Measurements from ENCODE around the gene SLC2A10.

SLC2A10 gene

GRCh38 chr20:46704714-46705377 is 4.6 kb upstream of the SLC2A10 start:
- Mint-ChIP-seq H3K4me1 (peaks cover 5 to 8% of the 10 kb centered on the region in 2 donors), H3K27ac (no peak overlapping the region)

DNA sequence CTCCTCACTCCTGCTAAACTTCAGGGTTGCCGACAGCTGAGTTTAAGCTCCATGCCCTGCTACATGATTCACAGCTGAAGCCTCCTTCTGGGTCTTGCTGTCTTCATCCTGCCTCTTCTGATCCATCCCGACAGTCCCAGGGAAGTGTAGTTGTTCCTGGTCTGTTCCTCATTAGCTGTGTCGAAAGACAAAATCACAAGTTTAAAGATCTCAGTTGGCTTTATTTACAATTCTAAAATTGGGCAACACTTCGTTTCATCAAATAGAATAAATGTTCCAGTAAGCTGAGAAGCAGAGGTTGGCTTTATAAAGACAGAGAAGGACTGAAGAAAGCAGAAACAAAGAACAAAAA is 4.1 kb upstream of the SLC2A10 start:
- DNase-seq (no peak), ATAC-seq (replicated peaks) (no peak)
- Mint-ChIP-seq H3K27me3 (peaks cover 38 to 49% of the 10 kb centered on the region in 2 donors), H3K27ac (no peak overlapping the region), H3K36me3 (peaks cover 3 to 4% of the 10 kb centered on the region in 2 donors), H3K9me3 (peaks cover 3 to 7% of the 10 kb centered on the region in 2 donors), H3K4me3 (no peak overlapping the region), H3K4me1 (peaks cover 9 to 13% of the 10 kb centered on the region in 2 donors)

More at GRCh38 chr20:46704714-46705377, 4.6 kb upstream of the SLC2A10 start:
- ATAC-seq (replicated peaks) (no peak), DNase-seq (no peak)
- Mint-ChIP-seq H3K27me3 (peaks cover 37 to 49% of the 10 kb centered on the region in 2 donors), H3K9me3 (peaks cover 3 to 7% of the 10 kb centered on the region in 2 donors), H3K36me3 (peaks cover 3 to 4% of the 10 kb centered on the region in 2 donors), H3K4me3 (no peak overlapping the region)

GRCh38 chr20:46706242-46706641 is 3.2 kb upstream of the SLC2A10 start:
- Mint-ChIP-seq H3K36me3 (peaks cover 3 to 4% of the 10 kb centered on the region in 2 donors), H3K4me3 (no peak overlapping the region), H3K9me3 (peaks cover 3 to 7% of the 10 kb centered on the region in 2 donors), H3K4me1 (peaks cover 9 to 16% of the 10 kb centered on the region in 2 donors), H3K27ac (no peak overlapping the region), H3K27me3 (peaks cover 41 to 50% of the 10 kb centered on the region in 2 donors)
- ATAC-seq (replicated peaks) (no peak), DNase-seq (no peak)

DNA sequence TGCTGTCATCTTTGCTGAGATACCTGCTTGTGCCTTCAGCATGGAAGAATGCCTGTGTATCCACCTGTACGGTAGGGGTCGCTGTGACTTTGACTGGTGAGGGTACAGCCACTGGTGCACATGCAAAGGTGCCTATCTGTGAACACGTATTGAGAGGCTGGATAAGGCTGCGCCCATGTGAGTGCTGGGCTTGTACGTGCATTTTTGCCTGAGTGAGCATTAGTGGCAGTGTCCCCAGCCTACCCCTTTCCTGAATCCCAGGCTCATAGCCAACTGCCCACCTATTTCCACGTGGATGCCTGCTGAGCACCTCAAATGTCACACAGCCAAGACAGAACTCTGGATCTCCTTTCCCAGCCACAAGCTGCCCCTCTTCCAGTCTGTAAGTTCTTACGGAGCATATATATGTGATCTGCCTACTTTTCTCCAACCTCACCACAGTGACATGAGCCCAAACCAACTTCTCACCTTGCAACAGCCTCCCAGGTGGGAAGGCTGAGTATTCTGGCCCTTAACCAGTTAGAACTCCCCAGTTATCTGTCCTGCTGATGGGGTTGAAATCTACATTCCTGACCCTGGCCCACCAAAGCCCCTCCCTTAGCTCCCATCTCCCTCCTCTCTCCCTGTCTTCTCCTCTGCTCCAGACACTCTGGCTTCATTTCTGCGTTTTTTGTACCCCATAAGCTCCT is 1.1 kb upstream of the SLC2A10 start:
- DNase-seq (no peak), ATAC-seq (replicated peaks) (no peak)
- H3K4me3 Mint-ChIP-seq: no peak overlapping the region
- peaks cover 3 to 4% of the 10 kb centered on the region in 2 donors for H3K36me3 Mint-ChIP-seq
- peaks cover 3 to 7% of the 10 kb centered on the region in 2 donors for H3K9me3 Mint-ChIP-seq
- H3K27me3 Mint-ChIP-seq: peaks cover 48 to 60% of the 10 kb centered on the region in 2 donors
- peaks cover 9 to 16% of the 10 kb centered on the region in 2 donors for H3K4me1 Mint-ChIP-seq
- no peak overlapping the region for H3K27ac Mint-ChIP-seq

DNA sequence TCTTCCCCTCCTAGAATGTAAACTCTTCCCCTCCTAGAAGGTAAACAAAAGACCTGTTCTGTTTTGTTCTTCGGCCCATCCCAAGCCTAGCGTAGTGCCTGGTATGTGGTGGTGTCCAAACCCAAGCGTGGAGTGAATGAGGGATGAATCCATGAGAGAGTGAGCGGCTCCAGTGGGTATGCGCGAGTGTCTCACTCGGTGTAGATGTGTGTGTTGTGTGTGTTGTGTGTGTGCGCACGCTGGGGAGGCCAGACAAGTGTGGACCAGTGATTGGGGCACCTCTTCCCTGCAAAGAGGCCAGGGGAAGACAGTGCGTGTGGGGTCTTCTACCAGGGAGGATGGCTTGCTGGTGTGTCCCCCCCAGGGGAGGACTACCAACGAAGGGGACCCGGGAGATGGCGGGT is 392 bp upstream of the SLC2A10 start:
- peaks cover 52 to 63% of the 10 kb centered on the region in 2 donors for H3K27me3 Mint-ChIP-seq
- H3K9me3 Mint-ChIP-seq: peaks cover 3 to 7% of the 10 kb centered on the region in 2 donors
- no peak for ATAC-seq (replicated peaks)
- H3K27ac Mint-ChIP-seq: peak overlapping the region; percentile 21
- H3K36me3 Mint-ChIP-seq: peaks cover 3 to 4% of the 10 kb centered on the region in 2 donors
- peak overlapping the region; percentile 62 to 64 for H3K4me3 Mint-ChIP-seq
- peaks cover 9 to 16% of the 10 kb centered on the region in 2 donors for H3K4me1 Mint-ChIP-seq
- DNase-seq: no peak

DNA sequence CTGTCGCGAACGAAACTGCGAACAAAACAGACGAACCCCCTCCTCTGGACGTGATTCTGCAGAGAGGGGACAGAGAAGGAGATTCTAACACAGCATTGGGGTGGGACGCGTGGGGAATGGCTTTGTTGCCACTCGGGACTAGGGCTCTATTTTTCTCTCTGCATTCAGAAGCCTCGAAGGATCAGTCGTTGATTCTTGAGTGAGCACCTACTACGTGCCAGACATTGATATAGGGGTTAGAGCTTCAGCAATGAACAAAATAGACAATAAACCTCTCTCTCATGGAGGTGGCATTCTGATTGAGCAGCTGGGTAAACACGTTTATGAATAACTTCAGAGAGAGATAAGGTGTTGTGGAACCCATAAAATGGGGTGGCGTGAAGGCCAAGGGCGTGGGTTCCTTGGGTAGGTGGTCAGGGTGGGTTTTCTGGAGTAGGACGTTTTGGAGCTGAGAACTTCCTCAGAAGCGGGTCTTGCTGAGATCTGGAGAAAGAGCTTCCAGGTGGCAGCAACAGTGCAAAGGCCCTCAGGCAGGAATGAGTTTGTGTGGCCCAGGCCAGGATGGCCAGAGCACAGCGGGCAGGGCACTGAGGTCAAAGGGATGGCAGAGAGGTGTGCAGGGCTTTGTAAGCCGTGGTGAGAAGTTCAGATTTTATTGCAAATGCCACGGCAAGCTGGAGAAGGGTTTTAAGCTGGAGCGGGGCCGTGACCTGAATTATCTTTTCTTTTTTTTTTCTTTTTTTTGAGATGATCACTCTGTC is 884 bp downstream of the SLC2A10 start:
- peak overlapping the region; percentile 83 to 85 for H3K4me3 Mint-ChIP-seq
- no peak for DNase-seq
- peaks cover 3 to 7% of the 10 kb centered on the region in 2 donors for H3K9me3 Mint-ChIP-seq
- peaks cover 3 to 4% of the 10 kb centered on the region in 2 donors for H3K36me3 Mint-ChIP-seq
- no peak for ATAC-seq (replicated peaks)
- H3K27ac Mint-ChIP-seq: no peak overlapping the region
- peaks cover 9 to 16% of the 10 kb centered on the region in 2 donors for H3K4me1 Mint-ChIP-seq
- H3K27me3 Mint-ChIP-seq: peaks cover 56 to 65% of the 10 kb centered on the region in 2 donors

- Mint-ChIP-seq H3K4me1 (peaks cover 9 to 16% of the 10 kb centered on the region in 2 donors), H3K9me3 (no peaks in the 10 kb centered on the region), H3K27me3 (peaks cover 55 to 64% of the 10 kb centered on the region in 2 donors), H3K4me3 (no peak overlapping the region), H3K27ac (no peak overlapping the region), H3K36me3 (peaks cover 0 to 4% of the 10 kb centered on the region in 2 donors)
- DNase-seq (no peak), ATAC-seq (replicated peaks) (no peak)
Measured at GRCh38 chr20:46712056-46712636, 2.7 kb downstream of the SLC2A10 start.

- Mint-ChIP-seq H3K4me3 (no peak overlapping the region), H3K27ac (no peak overlapping the region), H3K27me3 (peaks cover 40 to 49% of the 10 kb centered on the region in 2 donors), H3K36me3 (peaks cover 0 to under 1% of the 10 kb centered on the region in 2 donors), H3K4me1 (peaks cover 6 to 12% of the 10 kb centered on the region in 2 donors), H3K9me3 (peaks cover 0 to under 1% of the 10 kb centered on the region in 2 donors)
- ATAC-seq (replicated peaks) (no peak), DNase-seq (no peak)
Measured at GRCh38 chr20:46713957-46714834, 4.7 kb downstream of the SLC2A10 start.

DNA sequence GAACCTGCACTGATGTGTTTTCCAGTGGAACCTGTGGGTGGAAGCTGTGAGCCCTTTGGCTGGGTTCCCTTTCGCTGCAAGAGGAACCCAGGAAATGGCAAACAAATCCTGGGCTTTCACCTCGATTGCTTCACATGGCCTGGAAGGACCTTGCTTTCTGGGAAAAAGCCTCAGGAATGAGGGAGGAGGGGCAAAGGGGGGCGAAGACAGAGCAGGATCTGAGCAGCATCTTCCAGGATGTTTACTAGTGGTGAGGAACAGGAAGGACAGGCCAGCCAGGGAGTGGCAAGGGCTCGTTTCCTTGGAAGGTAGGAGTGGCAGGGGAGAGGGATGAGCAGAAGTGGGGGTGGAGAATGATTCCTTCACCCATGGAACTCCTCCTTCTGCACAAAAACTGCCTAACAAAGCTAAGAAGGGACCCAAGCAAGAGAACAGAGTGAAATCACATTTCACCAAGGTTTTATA is 5.9 kb downstream of the SLC2A10 start:
- no peak for DNase-seq
- H3K27me3 Mint-ChIP-seq: peaks cover 38 to 39% of the 10 kb centered on the region in 2 donors

DNA sequence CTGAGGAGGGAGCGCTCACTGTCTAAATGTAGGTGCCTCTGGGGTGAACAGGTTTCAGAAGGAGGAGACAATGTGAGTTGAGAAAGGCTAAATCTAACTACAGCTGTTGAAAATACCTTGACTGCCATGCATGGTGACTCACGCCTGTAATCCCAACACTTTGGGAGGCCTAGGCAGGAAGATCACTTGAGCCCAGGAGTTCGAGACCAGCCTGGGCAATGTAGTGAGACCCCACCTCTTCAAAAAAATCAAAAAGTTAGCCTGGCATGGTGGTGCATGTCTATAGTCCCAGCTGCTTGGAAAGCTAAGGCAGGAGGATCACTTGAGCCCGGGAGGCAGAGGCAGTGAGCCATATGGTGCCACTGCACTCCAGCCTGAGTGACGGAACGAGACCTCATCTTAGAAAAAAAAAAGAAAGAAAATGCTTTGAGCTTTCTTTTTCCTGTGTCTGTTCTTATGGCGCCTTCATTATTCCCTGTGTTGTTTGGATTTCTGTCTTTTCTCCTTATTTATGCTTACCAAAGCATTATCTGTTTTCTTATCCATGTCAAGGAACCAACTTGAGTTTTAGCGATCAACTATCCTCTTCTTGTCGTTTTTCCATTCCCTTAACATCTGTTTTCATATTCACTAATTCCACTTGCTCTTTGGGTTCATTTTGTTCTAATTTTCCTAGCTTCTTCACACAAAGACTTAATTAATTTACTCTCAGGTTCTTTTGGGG is 8.5 kb downstream of the SLC2A10 start:
- Mint-ChIP-seq H3K4me1 (no peaks in the 10 kb centered on the region), H3K27ac (no peak overlapping the region), H3K4me3 (no peak overlapping the region), H3K9me3 (peaks cover 6 to 8% of the 10 kb centered on the region in 2 donors), H3K27me3 (peaks cover 26 to 27% of the 10 kb centered on the region in 2 donors), H3K36me3 (no peaks in the 10 kb centered on the region)
- ATAC-seq (replicated peaks) (no peak), DNase-seq (no peak)

More for the DNA sequence above, 5.9 kb downstream of the SLC2A10 start:
- no peaks in the 10 kb centered on the region for H3K36me3 Mint-ChIP-seq
- no peak overlapping the region for H3K27ac Mint-ChIP-seq
- no peak for ATAC-seq (replicated peaks)
- peaks cover 4 to 5% of the 10 kb centered on the region in 2 donors for H3K9me3 Mint-ChIP-seq
- H3K4me3 Mint-ChIP-seq: no peak overlapping the region
- H3K4me1 Mint-ChIP-seq: peaks cover under 1 to 3% of the 10 kb centered on the region in 2 donors

DNA sequence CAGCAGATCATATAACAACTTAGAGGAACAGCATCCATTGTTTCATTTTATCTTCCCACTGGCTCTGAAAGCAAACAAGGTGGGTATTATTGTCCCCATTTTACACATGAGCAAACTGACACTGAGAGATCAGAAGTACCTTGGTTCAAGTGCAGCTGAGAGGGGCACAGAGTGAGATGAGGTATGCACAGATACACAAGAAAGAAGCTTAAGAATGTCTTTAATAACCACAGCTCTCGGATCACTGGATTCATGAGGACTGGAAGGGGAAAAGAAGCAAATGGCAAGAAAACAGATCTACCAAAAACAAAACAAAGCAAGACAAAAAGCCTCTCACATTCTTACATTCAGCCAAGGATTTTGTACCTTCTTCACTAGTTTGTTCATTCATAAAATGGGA is 10.6 kb downstream of the SLC2A10 start:
- no peak for ATAC-seq (replicated peaks)
- no peaks in the 10 kb centered on the region for H3K36me3 Mint-ChIP-seq
- no peak for DNase-seq
- H3K27ac Mint-ChIP-seq: no peak overlapping the region
- H3K4me3 Mint-ChIP-seq: no peak overlapping the region
- peaks cover 6 to 8% of the 10 kb centered on the region in 2 donors for H3K9me3 Mint-ChIP-seq
- no peaks in the 10 kb centered on the region for H3K4me1 Mint-ChIP-seq
- H3K27me3 Mint-ChIP-seq: peaks cover 5 to 8% of the 10 kb centered on the region in 2 donors

- ATAC-seq (replicated peaks): no peak
- Mint-ChIP-seq H3K27me3 (peaks cover 0 to 7% of the 10 kb centered on the region in 2 donors), H3K4me3 (no peak overlapping the region)
Measured at GRCh38 chr20:46720776-46721425, 11.5 kb downstream of the SLC2A10 start.

More at GRCh38 chr20:46720776-46721425, 11.5 kb downstream of the SLC2A10 start:
- no peak for DNase-seq
- Mint-ChIP-seq H3K9me3 (peaks cover 6 to 8% of the 10 kb centered on the region in 2 donors), H3K27ac (no peak overlapping the region), H3K36me3 (no peaks in the 10 kb centered on the region), H3K4me1 (no peaks in the 10 kb centered on the region)
